LoVo (cell line): ENCODE data around the gene TBC1D2.

Source experiments
- DNase-seq: peaks from one replicate; pipeline ENCODE4 v3.0.0-alpha.2; 2016; ENCODE audit warnings: low spot score

The TBC1D2 gene

DNA sequence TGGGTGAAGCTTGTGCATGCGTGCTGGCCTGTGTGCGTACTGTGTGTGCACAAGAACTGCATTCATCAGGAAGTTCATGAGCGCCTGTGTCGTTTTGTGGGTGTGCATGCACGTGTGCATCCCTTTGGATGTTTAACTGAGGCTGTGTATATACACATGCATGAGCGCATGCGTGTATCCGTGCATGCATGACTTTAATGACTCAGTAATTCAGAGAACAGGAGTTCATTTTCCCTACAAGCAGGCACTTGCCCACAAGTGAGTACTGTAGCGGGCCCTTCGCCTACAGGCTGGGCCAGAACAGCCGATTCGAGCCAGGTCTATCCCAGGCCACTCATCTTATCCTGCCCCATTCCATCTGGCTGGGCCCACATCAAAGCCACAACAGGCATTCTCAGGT, 92.8 kb downstream of the TBC1D2 start:
- DNase-seq, result no peak

DNA sequence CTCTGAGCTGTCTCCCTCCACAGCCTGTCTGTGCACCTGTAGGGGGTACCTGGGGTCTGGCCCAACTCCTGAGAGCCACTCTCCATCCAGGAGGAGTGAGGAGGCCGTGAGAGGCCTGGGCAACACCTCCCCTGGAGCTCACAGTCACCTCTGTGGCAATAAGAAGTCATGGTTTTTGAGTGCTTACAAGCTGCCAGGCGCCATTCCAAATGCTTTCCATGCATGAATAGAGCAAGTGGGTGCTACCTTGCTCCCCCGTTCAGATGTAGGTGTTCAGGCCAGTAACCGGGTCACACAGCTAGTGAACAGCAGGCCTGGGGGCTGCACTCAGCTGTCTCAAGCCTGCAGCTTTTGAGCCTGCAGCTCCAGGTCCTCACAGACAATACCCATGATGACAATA, 93.6 kb downstream of the TBC1D2 start:
- no peak for DNase-seq

DNA sequence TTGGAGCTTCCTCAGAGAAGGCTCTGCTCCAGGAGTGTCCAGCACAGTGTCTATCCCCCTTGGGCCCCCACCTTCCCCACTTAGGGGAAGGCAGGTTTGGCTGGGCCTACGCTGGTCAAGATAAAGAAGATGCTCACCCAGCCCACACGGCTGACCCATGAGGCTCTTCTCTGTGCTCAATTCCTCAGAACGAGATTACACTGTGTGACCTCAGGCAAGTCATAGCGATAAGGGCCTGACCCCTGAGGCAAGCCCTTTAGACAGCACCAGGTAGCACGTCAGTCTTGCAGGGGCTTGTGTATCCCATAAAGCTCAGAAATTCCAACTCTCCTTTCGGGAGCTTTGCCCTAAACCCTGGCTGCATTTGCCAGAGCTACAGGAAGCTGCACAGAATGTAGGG, 95.7 kb downstream of the TBC1D2 start:
- no peak for DNase-seq

DNA sequence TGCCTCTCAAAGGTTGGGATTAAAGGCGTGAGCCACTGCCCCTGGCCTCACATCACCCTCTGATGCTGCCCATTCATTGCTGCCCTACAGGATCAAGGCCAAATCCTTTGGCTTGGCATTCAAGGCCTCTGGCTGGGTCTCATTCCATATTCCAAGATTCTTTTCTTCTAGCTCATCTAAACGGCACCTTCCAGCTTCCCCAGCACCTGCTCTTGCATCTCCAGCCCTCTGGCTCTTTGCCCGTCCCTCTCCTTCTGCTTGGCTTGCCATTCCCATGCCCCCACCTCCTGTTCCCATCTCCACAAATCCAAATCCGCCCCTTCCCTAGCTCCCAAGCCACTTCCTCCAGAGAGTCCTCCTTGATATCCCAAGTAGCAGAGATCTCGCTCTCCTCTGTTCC, 96.1 kb downstream of the TBC1D2 start:
- no peak for DNase-seq

DNA sequence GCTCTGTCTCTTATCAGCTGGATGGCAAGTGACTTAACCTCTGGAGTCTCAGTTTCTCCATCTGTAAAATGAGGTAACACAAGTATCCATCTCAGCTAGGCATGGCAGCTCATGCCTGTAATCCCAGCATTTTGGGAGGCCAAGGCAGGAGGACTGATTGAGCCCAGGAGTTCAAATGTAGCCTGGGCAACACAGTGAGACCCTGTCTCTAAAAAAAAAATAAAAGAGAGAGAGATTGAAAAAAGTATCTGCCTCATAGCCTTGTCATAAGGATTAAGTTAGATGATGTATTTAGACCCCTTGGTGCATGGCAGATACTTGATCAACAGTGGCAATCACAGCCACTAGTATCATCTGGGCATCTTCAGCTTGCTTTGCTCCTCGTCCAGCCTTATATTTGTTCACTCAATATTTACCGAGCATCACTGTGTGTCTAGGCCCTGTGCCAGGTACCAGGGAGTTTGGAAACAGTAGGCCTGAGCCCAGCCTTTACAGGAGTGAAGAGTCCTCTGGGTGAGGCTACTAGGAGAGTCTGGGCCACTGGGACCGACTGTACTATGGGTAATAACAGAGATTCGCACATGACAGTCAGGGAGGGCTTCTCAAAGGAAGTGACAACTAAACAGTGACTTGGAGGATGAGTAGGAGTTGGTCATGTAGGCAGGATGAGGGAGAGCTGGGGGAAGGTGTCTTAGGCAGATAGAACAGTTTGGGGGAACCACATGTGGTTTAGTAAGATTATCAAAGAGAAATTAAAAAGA, 97.2 kb downstream of the TBC1D2 start:
- DNase-seq, result no peak

DNA sequence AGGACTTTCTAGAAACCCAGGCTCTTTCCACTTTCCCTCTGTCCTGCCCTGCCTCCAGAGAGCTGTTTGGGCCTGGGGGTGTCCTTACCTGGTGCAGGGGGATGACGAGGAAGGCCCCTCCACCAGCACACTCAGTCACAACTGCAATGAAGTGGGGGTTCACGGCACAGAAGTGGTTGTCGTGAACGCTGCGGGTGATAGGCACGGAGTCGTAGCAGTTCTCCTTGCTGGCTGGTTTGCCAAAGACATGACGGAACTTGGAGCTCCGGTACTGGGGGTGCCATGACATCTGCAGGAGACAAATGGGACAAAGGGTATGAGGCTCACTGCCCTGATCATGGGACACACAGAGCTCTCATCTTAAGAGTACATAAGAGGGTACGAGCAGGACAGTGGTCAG, 98.1 kb downstream of the TBC1D2 start:
- DNase-seq, result no peak

DNA sequence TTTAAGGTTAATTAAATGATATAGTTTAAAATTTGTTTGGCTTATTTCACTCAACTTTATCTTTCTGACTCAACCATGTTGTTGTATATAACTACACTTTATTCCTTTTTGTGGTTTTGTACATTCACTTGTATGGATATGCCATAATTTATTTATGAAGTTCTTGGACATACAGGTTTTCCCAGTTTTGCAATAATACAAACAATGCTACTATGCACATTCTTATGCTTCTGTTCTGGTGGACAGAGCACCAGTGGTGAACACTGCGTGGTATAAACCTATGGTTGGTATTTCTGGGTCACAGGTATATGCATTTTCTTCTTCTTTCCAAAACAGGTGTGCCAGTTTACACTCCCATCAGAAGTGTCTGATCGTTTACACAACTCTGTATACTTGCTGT, 100.8 kb downstream of the TBC1D2 start:
- no peak for DNase-seq

DNA sequence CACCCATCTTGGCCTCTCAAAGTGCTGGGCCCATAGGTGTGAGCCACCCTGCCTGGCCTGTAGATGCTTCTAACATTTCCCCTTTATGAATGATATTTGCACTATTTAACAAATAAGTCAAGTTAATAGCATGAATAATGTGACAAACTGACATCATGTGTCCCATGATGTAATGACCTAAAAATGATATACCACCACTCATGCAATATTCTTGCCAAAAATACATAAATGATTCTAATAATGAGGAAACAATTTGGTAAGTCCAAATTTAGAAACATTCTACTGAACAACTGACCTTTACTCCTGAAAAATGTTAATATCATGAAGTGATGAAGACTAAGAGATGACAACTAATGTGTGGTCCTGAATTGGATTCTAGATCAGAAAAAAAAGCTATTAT, 102.9 kb downstream of the TBC1D2 start:
- DNase-seq, result no peak

DNA sequence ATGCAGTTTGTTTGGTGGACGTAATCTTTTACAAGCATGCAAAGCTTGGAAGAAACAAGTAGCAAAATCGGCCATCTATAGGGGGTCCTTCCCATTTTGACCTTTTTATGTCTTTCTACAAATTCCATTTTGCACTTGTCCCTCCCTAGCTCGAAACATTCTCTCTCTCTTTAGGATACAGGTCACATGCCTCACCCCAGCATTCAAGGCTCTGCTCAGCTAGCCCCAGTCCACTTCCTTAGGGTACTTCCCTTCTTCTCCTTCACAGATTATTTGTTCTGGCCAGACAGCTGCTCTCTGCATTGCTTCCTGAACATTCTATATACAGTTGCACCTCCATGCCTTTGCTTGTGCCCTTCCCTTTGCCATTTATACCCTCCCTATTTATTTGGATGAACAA, 104.7 kb downstream of the TBC1D2 start:
- no peak for DNase-seq

DNA sequence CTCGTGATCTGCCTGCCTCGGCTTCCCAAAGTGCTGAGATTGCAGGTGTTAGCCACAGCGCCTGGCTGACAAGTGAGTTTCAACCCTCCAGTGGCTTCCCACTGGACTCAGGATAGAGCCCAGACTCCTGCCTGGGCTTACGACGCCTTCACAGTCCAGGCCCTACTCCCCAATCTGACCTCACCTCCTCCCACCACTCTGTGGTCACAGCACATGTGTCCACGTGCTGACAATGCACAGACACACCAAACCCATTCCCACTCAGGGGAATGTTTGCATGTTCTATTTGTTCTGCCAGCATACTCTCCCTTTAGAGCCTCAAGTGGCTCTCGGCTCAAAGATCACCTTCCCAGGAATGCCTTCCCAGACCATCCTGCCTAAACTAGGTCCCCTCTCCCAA, 105.3 kb downstream of the TBC1D2 start:
- no peak for DNase-seq

DNA sequence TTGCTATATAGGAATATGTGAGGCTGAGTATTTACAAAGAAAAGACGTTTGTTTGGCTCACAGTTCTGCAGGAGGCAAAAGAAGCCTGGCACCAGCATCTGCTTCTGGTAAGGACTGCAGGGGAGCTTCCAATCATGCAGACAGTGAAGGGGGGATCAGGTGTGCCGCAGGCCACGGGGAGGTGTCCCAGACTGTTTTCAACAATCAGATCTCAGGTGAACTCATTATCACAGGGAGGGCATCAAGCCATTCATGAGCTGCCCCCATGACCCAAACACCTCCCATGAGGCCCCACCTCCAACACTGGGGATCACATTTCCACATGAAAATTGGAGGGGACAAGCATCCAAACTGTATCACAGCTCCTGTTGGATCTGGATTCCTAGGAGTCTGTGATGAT, 106.0 kb downstream of the TBC1D2 start:
- DNase-seq, result no peak
